ENCODE measurements around the gene TOMM40L. TPM values are rescaled to one million over a fixed set of nuclear protein-coding genes. Genes with fewer than 3 reads are reported as not detected.

Gene TOMM40L
- polyA plus RNA-seq, 1 donor from 2014 or later, result 32.5 TPM

DNA sequence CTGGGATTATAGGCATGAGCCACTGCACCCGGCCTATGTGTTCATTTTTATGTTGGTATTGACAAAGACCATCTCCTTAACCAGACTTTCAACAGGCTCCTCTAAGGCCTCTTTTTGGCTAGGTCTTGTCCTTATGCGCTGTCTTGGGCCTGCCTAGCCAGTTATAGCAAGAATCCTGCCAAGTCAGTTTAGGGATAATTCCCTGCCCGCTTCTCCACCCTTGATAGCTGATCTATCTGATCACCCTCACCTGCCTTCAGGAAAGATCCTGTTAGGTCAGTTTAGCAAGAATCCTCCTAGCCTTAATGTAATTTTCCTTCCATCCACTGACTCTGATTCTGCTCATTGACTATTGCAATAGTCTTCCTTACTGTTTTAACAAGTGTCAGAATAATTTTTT is 46.2 kb upstream of the TOMM40L start:
- Histone ChIP-seq H3K4me2 (ENCODE audit: low read length) (no peak overlapping the region), H3K36me3 (ENCODE audit: insufficient read depth, low read length) (no peaks in the 10 kb centered on the region), H3K27me3 (ENCODE audit: insufficient read depth, low read depth, low read length) (no peaks in the 10 kb centered on the region), H3K9me2 (ENCODE audit: insufficient read depth, low read length) (no peaks in the 10 kb centered on the region), H2AFZ (ENCODE audit: low read depth, low read length) (no peak overlapping the region), H3K9me3 (ENCODE audit: low read length) (no peaks in the 10 kb centered on the region), H3K79me2 (replicated peaks; ENCODE audit: insufficient read depth, low read length) (peaks cover 6% of the 10 kb centered on the region), H3K27ac (ENCODE audit: low read length) (no peak overlapping the region), H4K20me1 (ENCODE audit: insufficient read depth) (no peaks in the 10 kb centered on the region), H3K4me3 (ENCODE audit: low read length) (no peak overlapping the region), H3F3A (ENCODE audit: insufficient read depth, low read length, poor library complexity, severe bottlenecking) (no peaks in the 10 kb centered on the region), H3K9ac (ENCODE audit: low read length) (no peak overlapping the region)
- TF ChIP-seq MXI1 (conservative IDR thresholded peaks at IDR 0.05; ENCODE audit: poor library complexity, severe bottlenecking), result no peak
- TF ChIP-seq SMC3 (conservative IDR thresholded peaks at IDR 0.05; ENCODE audit: poor library complexity), result no peak
- TF ChIP-seq TAF1 (IDR thresholded peaks at IDR 0.05; ENCODE audit: low read depth), result no peak
- TF ChIP-seq, protein P1, sequence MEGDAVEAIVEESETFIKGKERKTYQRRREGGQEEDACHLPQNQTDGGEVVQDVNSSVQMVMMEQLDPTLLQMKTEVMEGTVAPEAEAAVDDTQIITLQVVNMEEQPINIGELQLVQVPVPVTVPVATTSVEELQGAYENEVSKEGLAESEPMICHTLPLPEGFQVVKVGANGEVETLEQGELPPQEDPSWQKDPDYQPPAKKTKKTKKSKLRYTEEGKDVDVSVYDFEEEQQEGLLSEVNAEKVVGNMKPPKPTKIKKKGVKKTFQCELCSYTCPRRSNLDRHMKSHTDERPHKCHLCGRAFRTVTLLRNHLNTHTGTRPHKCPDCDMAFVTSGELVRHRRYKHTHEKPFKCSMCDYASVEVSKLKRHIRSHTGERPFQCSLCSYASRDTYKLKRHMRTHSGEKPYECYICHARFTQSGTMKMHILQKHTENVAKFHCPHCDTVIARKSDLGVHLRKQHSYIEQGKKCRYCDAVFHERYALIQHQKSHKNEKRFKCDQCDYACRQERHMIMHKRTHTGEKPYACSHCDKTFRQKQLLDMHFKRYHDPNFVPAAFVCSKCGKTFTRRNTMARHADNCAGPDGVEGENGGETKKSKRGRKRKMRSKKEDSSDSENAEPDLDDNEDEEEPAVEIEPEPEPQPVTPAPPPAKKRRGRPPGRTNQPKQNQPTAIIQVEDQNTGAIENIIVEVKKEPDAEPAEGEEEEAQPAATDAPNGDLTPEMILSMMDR (IDR thresholded peaks at IDR 0.05; ENCODE audit: poor library complexity, severe bottlenecking), result no peak
- TF ChIP-seq, protein P2, sequence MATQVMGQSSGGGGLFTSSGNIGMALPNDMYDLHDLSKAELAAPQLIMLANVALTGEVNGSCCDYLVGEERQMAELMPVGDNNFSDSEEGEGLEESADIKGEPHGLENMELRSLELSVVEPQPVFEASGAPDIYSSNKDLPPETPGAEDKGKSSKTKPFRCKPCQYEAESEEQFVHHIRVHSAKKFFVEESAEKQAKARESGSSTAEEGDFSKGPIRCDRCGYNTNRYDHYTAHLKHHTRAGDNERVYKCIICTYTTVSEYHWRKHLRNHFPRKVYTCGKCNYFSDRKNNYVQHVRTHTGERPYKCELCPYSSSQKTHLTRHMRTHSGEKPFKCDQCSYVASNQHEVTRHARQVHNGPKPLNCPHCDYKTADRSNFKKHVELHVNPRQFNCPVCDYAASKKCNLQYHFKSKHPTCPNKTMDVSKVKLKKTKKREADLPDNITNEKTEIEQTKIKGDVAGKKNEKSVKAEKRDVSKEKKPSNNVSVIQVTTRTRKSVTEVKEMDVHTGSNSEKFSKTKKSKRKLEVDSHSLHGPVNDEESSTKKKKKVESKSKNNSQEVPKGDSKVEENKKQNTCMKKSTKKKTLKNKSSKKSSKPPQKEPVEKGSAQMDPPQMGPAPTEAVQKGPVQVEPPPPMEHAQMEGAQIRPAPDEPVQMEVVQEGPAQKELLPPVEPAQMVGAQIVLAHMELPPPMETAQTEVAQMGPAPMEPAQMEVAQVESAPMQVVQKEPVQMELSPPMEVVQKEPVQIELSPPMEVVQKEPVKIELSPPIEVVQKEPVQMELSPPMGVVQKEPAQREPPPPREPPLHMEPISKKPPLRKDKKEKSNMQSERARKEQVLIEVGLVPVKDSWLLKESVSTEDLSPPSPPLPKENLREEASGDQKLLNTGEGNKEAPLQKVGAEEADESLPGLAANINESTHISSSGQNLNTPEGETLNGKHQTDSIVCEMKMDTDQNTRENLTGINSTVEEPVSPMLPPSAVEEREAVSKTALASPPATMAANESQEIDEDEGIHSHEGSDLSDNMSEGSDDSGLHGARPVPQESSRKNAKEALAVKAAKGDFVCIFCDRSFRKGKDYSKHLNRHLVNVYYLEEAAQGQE (IDR thresholded peaks at IDR 0.05; ENCODE audit: borderline replicate concordance), result no peak
- TF ChIP-seq RAD21 (conservative IDR thresholded peaks at IDR 0.05), result no peak
- TF ChIP-seq POLR2AphosphoS5 (IDR thresholded peaks at IDR 0.05), result no peak
- no peak for TF ChIP-seq EP300 (conservative IDR thresholded peaks at IDR 0.05; ENCODE audit: poor library complexity, severe bottlenecking)

DNA sequence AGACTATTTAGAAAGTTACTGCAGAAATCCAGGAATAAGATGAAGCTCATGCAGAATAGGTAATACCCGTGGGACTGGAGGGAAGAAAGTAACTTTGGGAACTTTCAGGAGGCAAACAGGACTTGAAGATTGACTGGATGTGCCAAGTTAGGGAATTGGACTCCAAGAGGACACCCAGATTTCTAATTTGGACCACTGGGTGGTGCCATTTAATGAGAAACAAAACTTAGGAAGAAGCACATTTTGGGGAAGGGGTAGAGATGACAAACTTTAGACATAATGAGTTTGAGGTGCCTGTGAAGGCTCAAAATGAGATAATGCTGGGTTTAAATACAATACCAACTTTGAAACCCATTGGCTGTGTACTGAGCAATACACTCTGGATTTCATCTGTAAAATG is 45.2 kb upstream of the TOMM40L start:
- Histone ChIP-seq H3F3A (ENCODE audit: insufficient read depth, low read length, poor library complexity, severe bottlenecking) (no peaks in the 10 kb centered on the region), H3K4me3 (ENCODE audit: low read length) (no peak overlapping the region), H3K9me2 (ENCODE audit: insufficient read depth, low read length) (no peaks in the 10 kb centered on the region), H3K9ac (ENCODE audit: low read length) (no peak overlapping the region), H3K27me3 (ENCODE audit: insufficient read depth, low read depth, low read length) (no peaks in the 10 kb centered on the region), H3K4me2 (ENCODE audit: low read length) (no peak overlapping the region), H3K36me3 (ENCODE audit: insufficient read depth, low read length) (no peaks in the 10 kb centered on the region), H3K27ac (ENCODE audit: low read length) (no peak overlapping the region), H3K9me3 (ENCODE audit: low read length) (no peaks in the 10 kb centered on the region), H2AFZ (ENCODE audit: low read depth, low read length) (no peak overlapping the region), H3K79me2 (replicated peaks; ENCODE audit: insufficient read depth, low read length) (peaks cover 6% of the 10 kb centered on the region), H4K20me1 (ENCODE audit: insufficient read depth) (no peaks in the 10 kb centered on the region)
- TF ChIP-seq TAF1 (IDR thresholded peaks at IDR 0.05; ENCODE audit: low read depth) (no peak), SMC3 (conservative IDR thresholded peaks at IDR 0.05; ENCODE audit: poor library complexity) (no peak), EP300 (conservative IDR thresholded peaks at IDR 0.05; ENCODE audit: poor library complexity, severe bottlenecking) (no peak), MXI1 (conservative IDR thresholded peaks at IDR 0.05; ENCODE audit: poor library complexity, severe bottlenecking) (no peak), RAD21 (conservative IDR thresholded peaks at IDR 0.05) (no peak), POLR2AphosphoS5 (IDR thresholded peaks at IDR 0.05) (no peak), EZH2 (IDR thresholded peaks at IDR 0.05; ENCODE audit: borderline replicate concordance, insufficient read depth, low read length, poor library complexity, severe bottlenecking) (no peak)
- TF ChIP-seq, protein P1 (IDR thresholded peaks at IDR 0.05; ENCODE audit: poor library complexity, severe bottlenecking), result no peak
- TF ChIP-seq, protein P2 (IDR thresholded peaks at IDR 0.05; ENCODE audit: borderline replicate concordance), result no peak
